HG02798 (cell line): Measurements from ENCODE around the gene KCNAB2.
"Not testable (repeated sequence)": the region's sequence is repeated elsewhere in the genome, so short reads cannot be mapped to it uniquely, and the experiment has no call there.

Source experiments
- ATAC-seq: cut with Tn5 transposase; IDR thresholded peaks from one replicate; pipeline ENCODE4 v1.9.1; 2021; ENCODE audit warnings: mild to moderate bottlenecking; ENCODE audit not compliant: unreplicated experiment, poor library complexity

KCNAB2 gene

DNA sequence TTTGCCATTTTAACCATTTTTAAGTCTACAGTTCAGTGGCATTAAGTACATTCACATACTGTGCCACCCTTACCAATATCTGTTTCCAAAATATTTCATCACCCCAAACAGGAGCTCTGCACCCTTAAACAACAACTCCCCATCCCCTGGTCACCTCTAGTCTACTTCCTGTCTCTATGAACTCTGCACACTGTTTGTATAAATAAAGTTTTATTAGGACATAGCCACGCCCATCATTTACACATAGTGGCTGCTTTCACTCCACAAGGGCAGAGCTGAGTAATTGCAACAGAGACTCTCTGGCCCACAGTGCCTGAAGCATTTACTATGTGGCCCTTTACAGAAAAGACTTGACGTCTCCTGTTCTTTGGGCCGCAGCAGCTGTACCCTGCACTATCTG, 30.1 kb downstream of the KCNAB2 start:
- no peak for ATAC-seq

- ATAC-seq, result not testable (repeated sequence)
Measured at GRCh38 chr1:6077061-6077460, 31.4 kb downstream of the KCNAB2 start.

GRCh38 chr1:6077506-6077905, 31.8 kb downstream of the KCNAB2 start:
- no peak for ATAC-seq

- no peak for ATAC-seq
Measured at GRCh38 chr1:6077919-6078318, 32.2 kb downstream of the KCNAB2 start.

DNA sequence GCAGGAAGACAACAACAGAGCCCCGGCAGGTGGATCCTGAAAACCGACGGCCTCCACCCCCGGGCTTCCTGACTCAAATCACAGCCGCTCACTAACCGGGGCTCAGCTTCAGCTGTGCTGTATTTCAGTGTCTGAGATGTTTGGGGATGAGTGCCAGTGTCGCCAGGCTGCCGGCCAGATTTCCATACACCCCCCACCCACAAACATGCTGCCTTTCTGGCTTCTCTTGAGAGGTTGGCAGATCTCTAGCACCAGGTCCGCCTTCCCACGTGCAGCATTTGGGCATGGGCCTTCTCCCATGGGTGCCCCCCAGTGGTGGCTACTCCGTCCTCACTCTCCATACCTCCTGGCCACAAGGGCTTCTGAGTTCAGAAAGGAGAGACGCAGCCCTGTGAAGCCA, 34.8 kb downstream of the KCNAB2 start:
- no peak for ATAC-seq

GRCh38 chr1:6081901-6082300, 36.2 kb downstream of the KCNAB2 start:
- ATAC-seq, result no peak

DNA sequence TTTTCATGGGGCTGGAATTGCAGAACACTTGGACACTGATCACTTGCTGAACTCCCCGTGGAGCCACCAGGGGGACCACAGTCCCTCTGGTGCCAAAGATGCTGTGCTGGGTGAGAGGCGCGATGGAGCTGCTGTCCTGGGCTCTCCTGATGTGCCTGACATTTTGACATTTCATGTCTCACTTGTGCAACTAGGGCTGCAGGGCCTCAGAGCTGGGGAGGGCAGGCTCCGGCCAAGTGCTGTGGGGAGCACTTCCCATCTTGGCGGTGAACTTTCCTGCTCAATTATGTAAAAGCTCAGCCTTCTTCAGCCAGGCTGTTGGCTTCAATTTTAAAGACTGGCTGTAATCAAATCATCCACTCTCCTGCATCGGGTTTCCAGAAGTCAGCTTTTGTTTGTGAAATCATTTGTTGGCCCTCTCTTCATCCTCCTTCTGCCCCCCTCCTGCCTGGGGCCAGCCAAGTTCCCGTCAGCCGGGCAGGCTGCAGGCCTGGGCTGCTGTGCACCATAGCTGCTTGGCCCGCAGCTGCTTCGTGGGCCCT, 36.8 kb downstream of the KCNAB2 start:
- ATAC-seq, result no peak

DNA sequence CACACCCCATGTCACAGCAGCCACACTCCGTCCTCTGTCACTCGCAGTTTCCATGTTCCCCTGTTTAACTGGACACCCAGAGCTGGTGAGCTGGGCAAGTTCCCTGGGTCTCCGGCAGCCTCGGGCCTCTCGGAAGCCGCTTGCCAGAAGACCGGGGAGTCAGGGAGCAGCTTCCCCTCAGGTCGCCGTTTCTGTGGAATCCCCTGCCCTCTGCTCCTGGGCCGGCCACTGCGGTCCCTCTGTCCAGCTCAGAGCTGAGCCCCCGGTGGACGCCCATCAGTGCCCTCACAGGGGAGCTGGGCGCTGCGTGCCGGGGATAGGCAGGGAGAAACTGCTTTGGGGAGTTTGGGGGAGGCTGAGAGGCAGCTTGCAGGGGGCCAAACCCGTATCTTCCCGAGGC, 37.7 kb downstream of the KCNAB2 start:
- ATAC-seq, result no peak

GRCh38 chr1:6083801-6084446, 38.2 kb downstream of the KCNAB2 start:
- no peak for ATAC-seq

DNA sequence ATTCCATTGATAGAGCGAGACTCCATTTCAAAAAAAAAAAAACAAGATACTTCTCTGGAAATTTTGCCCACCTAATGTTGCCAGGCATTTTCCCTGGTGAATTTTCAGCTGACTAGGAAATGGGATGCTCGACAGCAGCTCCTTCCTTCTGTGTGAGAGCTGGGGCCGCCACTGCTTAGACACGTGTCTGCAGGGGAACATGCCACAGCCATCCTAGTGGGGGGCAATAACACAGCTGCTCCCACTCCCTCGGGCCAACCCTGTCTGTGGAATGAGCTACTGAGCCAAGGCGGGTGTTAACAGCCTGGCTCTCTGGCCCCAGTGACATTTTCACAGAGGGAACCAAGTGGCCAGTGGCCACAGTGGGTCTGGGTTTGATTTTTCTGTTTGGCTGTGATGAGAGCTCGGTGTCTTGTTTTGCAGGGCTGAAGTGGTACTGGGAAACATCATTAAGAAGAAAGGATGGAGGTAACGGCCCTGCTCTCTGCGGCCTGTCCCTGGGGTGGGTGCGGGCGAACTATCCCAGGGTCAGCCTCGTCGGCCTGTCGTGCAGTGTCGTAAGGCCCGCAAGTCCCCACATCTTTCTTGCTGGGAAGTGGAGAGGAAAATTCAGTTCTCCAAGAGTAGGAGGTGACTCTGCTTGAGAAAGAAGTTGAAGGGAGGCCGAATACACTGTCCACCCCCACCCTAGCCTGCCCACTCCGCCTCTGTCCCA, 39.2 kb downstream of the KCNAB2 start:
- no peak for ATAC-seq

GRCh38 chr1:6085666-6086065, 40.0 kb downstream of the KCNAB2 start:
- no peak for ATAC-seq

DNA sequence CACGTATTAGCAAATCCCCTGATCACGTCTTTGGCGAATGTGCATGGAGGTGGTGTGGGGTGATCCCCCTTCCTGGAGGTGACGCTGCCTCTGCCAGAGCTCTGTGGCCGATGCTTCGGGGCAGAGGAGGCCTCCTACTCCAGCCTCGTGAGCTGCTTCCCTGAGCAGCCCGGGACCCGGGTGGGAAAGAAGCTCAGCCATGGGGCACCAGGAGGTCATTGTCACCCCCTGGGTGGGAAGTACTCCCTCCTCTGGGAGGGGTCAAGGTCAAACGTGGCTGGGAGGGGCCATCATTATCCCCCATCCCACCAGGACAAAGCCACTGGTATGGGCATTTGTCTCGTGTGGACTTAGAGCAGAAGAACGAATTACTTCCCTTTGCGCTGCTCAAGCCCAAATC, 40.7 kb downstream of the KCNAB2 start:
- no peak for ATAC-seq

- ATAC-seq, result no peak
Measured at GRCh38 chr1:6086762-6087376, 41.2 kb downstream of the KCNAB2 start.

- ATAC-seq, result no peak
Measured at GRCh38 chr1:6087377-6087772, 41.7 kb downstream of the KCNAB2 start.

- ATAC-seq, result no peak
Measured at GRCh38 chr1:6087958-6088357, 42.3 kb downstream of the KCNAB2 start.

GRCh38 chr1:6088956-6089355, 43.3 kb downstream of the KCNAB2 start:
- ATAC-seq, result no peak

- no peak for ATAC-seq
Measured at GRCh38 chr1:6090288-6090687, 44.6 kb downstream of the KCNAB2 start.

- ATAC-seq, result no peak
Measured at GRCh38 chr1:6090996-6091822, 45.5 kb downstream of the KCNAB2 start.

- ATAC-seq, result no peak
Measured at GRCh38 chr1:6091823-6092109, 46.1 kb downstream of the KCNAB2 start.

DNA sequence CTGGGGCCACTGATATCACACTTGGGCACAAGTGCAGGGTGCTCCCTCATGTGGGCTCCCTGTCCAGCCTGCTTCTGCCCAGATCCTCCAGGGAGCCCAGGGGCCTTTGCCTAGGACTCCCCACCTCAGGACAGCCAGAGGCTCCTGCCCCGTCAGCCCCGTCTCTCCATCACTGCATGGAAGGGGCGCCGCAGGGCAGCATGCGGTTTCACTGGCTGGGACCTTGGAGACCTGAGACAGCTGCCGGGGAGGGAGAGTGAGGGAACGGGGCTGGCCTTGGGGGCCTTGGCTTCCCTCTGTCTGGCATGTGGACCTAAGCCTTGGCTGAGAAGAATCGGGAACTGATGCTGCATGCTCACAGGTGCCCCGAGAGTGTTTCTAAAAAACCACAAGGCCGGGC, 46.5 kb downstream of the KCNAB2 start:
- no peak for ATAC-seq

DNA sequence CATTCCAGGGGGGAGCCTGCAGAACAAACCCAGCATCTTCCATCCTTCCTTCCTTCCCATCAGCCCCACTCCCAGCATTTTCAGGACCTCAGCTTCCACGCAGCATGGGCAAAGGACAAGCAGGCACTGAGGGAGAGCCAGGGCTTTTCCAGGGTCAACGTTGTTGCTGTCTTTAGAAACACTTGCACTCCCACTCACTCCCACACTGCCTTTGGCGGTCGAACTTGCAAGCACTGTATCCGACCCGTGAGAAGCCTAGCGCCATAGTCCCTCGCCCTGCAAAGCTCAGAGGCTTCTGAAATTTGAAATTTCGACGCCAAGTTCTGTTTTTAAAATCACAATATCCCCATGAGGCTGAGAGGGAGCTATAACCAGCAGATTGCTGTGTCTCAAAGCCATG, 47.4 kb downstream of the KCNAB2 start:
- no peak for ATAC-seq
